HCT116 (cell line): Measurements from ENCODE around the gene ROR2. TPM values are rescaled to one million over a fixed set of nuclear protein-coding genes. Genes with fewer than 3 reads are reported as not detected.
A peak's percentile ranks its signal among the peaks of the same experiment; 100 is the strongest.

Source experiments
- ATAC-seq: fragments of 200-7000 bp; cut with Tn5 transposase; 2 replicates; pipeline ENCODE4 v1.9.1; 2020; ENCODE audit warnings: mild to moderate bottlenecking, moderate library complexity
- BruUV-seq: library from RNA; stranded (reverse); fragments of 400-500 nt; replicated peaks from 2 replicates; lab custom pipeline; 2021; lab: Mats Ljungman, UMichigan
- CTCF ChIA-PET: fragments of 300-600 bp; sonication (Branson Sonifier 250); formaldehyde crosslinking; loops from one replicate; lab custom pipeline; 2021; ENCODE audit warnings: antibody characterized with exemption; lab: Charles Lee
- POLR2A ChIA-PET: fragments of 300-600, 350-600 bp; sonication (Branson Sonifier 250); formaldehyde crosslinking; loops from one replicate; lab custom pipeline; 2021; ENCODE audit warnings: antibody characterized with exemption; lab: Charles Lee
- RAD21 ChIA-PET, 2 experiments: fragments of 300-600 bp; sonication (Branson Sonifier 250); formaldehyde crosslinking; loops; one replicate each; lab custom pipeline; 2023; ENCODE audit warnings: low total read pairs in 2 of 2; ENCODE audit not compliant: uncharacterized antibody in 2 of 2, unreplicated experiment in 2 of 2, low non-redundant PET in 1 of 2; lab: Charles Lee
- DNase-seq: peaks from one replicate; pipeline ENCODE4 v3.0.0-alpha.2; 2010; ENCODE audit warnings: low read depth, low spot score
- H2AFZ ChIP-seq: fragments of 200-600 bp; shearing (Covaris generic), sonication (generic); 2 replicates; pipeline ENCODE4 v1.6.1; 2017; ENCODE audit warnings: low read depth, mixed run types, mixed read lengths, antibody characterized with exemption, low read length; ENCODE audit not compliant: poor library complexity, severe bottlenecking
- H3K27ac ChIP-seq: 2 replicates; pipeline ENCODE4 v1.5.1; 2012; ENCODE audit warnings: low read depth, low read length
- H3K27me3 ChIP-seq: fragments of 200-600 bp; sonication (generic); 2 replicates; pipeline ENCODE4 v1.6.1; 2016; ENCODE audit warnings: mixed run types, low read length, mixed read lengths; ENCODE audit not compliant: insufficient read depth
- H3K36me3 ChIP-seq, 2 experiments: fragments of 200-500 bp in 1 of 2; fragments of 200-600 bp in 1 of 2; sonication (Bioruptor generic) in 1 of 2; sonication (generic) in 1 of 2; 2 replicates each; pipeline versions ENCODE4 v1.5.1 to v1.6.1; 2014 to 2016; ENCODE audit warnings: low read length in 2 of 2, inconsistent platforms in 1 of 2, mixed read lengths in 1 of 2, mixed run types in 1 of 2; ENCODE audit not compliant: insufficient read depth in 2 of 2, control insufficient read depth in 1 of 2
- H3K4me1 ChIP-seq, 2 experiments: fragments of 200-600 bp in 1 of 2; sonication (generic) in 1 of 2; 2 replicates each; pipeline versions ENCODE4 v1.5.1 to v1.6.1; 2012 to 2017; ENCODE audit warnings: low read length in 2 of 2, inconsistent platforms in 1 of 2, mild to moderate bottlenecking in 1 of 2, mixed read lengths in 1 of 2, mixed run types in 1 of 2, moderate library complexity in 1 of 2; ENCODE audit not compliant: insufficient read depth in 2 of 2, control insufficient read depth in 1 of 2
- H3K4me2 ChIP-seq: fragments of 200-600 bp; sonication (generic); 2 replicates; pipeline ENCODE4 v1.6.1; 2017; ENCODE audit warnings: mixed run types, low read length, mixed read lengths
- H3K4me3 ChIP-seq, 2 experiments: fragments of 200-600 bp in 1 of 2; sonication (generic) in 1 of 2; replicated peaks in 1 of 2; 2 replicates each; pipeline ENCODE4 v1.5.1; 2011 to 2016; ENCODE audit warnings: low read length in 2 of 2, control low read depth in 1 of 2, low read depth in 1 of 2, mild to moderate bottlenecking in 1 of 2, mixed read lengths in 1 of 2, mixed run types in 1 of 2
- H3K79me2 ChIP-seq: fragments of 200-600 bp; sonication (generic); 2 replicates; pipeline ENCODE4 v1.6.1; 2017; ENCODE audit warnings: mild to moderate bottlenecking, mixed run types, low read length, moderate library complexity, mixed read lengths; ENCODE audit not compliant: insufficient read depth
- H3K9ac ChIP-seq: fragments of 200-600 bp; sonication (generic); 2 replicates; pipeline ENCODE4 v1.6.1; 2016; ENCODE audit warnings: low read length, mixed read lengths
- H3K9me2 ChIP-seq: fragments of 200-600 bp; sonication (generic), shearing (Covaris generic); 2 replicates; pipeline ENCODE4 v1.6.1; 2017; ENCODE audit warnings: mixed run types, mild to moderate bottlenecking, moderate library complexity; ENCODE audit not compliant: insufficient read depth
- H3K9me3 ChIP-seq, 2 experiments: fragments of 200-500 bp in 1 of 2; fragments of 200-600 bp in 1 of 2; sonication (Bioruptor generic) in 1 of 2; sonication (generic) in 1 of 2; 2 replicates each; pipeline ENCODE4 v1.6.1; 2014 to 2017; ENCODE audit warnings: low read length in 2 of 2, mixed read lengths in 2 of 2, inconsistent platforms in 1 of 2, low read depth in 1 of 2, mild to moderate bottlenecking in 1 of 2, mixed run types in 1 of 2, moderate library complexity in 1 of 2; ENCODE audit not compliant: control insufficient read depth in 1 of 2, insufficient read depth in 1 of 2
- H4K20me1 ChIP-seq: fragments of 200-600 bp; sonication (generic), shearing (Covaris generic); 2 replicates; pipeline ENCODE4 v1.6.1; 2017; ENCODE audit warnings: mixed run types, mild to moderate bottlenecking, moderate library complexity; ENCODE audit not compliant: insufficient read depth
- CTCF ChIP-seq, 3 experiments: fragments of 200-600 bp in 1 of 3; sonication (generic) in 1 of 3; IDR thresholded peaks in 2 of 3; conservative IDR thresholded peaks in 1 of 3; 2 replicates each; pipeline ENCODE4 v1.5.1; 2012 to 2017; ENCODE audit warnings: low read depth in 2 of 3, low read length in 2 of 3, antibody characterized with exemption in 1 of 3, borderline replicate concordance in 1 of 3, control low read depth in 1 of 3, mild to moderate bottlenecking in 1 of 3, mixed read lengths in 1 of 3, mixed run types in 1 of 3, moderate library complexity in 1 of 3; ENCODE audit not compliant: insufficient read depth in 1 of 3
- EZH2phosphoT487 ChIP-seq: fragments of 200-600 bp; IDR thresholded peaks from 2 replicates; pipeline ENCODE4 v1.6.1; 2018; ENCODE audit warnings: antibody characterized with exemption, borderline replicate concordance
- POLR2AphosphoS5 ChIP-seq: IDR thresholded peaks from 2 replicates; pipeline ENCODE4 v1.6.1; 2011; ENCODE audit warnings: mild to moderate bottlenecking, low read depth, low read length, moderate library complexity
- intact Hi-C: fragments of 100-400 bp; cut with micrococcal nuclease; formaldehyde crosslinking; loops from 2 replicates; pipeline ENCODE4 v1.10.0; 2022
- total RNA-seq: library from RNA; stranded (reverse); gene quantifications from one replicate; pipeline ENCODE4 v1.2.1, GENCODE V29; 2021; ENCODE audit not compliant: unreplicated experiment
- TF ChIP-seq, protein P1 (sequence below): IDR thresholded peaks from 2 replicates; pipeline ENCODE4 v1.6.1; 2012

Gene ROR2
- total RNA-seq, 1 experiment from 2014 or later, result 15.7 TPM

- no peak overlapping the region for H3K27ac ChIP-seq
- H4K20me1 ChIP-seq, result no peaks in the 10 kb centered on the region
- H3K9me3 ChIP-seq, result no peaks in the 10 kb centered on the region
- ChIA-PET POLR2A (interaction anchor here (0.8 kb wide), 1 partner anchor 23 kb away, joined by 3 read pairs; no protein-coding TSS in a partner anchor), CTCF (interaction anchor here (1.4 kb wide), 1 partner anchor 799 kb away, joined by 4 read pairs; no protein-coding TSS in a partner anchor), RAD21 (no interaction called here)
- no peaks in the 10 kb centered on the region for H3K79me2 ChIP-seq
- peak overlapping the region; percentile 46 for H2AFZ ChIP-seq
- peak; percentile 32; the same call in 1 of the 2 replicates for TF ChIP-seq POLR2AphosphoS5
- no peak for TF ChIP-seq CTCF (IDR thresholded peaks at IDR 0.05 in 2 of 3, conservative IDR thresholded peaks at IDR 0.05 in 1 of 3; ENCODE audit: borderline replicate concordance in 1 of 3, insufficient read depth in 1 of 3, low read depth in 2 of 3, low read length in 2 of 3)
- TF ChIP-seq EZH2phosphoT487, result no peak
- TF ChIP-seq, protein P1, sequence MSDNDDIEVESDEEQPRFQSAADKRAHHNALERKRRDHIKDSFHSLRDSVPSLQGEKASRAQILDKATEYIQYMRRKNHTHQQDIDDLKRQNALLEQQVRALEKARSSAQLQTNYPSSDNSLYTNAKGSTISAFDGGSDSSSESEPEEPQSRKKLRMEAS, result 0 out of 2 replicates have a peak, but pooled peaks have one; percentile 16
- peak; percentile 98 for ATAC-seq
- peak overlapping the region; percentile 85 for H3K4me2 ChIP-seq
- peaks cover 3 to 5% of the 10 kb centered on the region in 2 experiments; a peak in 1 of 4 replicates for H3K4me1 ChIP-seq
- TSS peak; percentile 42 for BruUV-seq
- H3K27me3 ChIP-seq, result no peaks in the 10 kb centered on the region
- 0 out of 2 replicates have a peak overlapping the region, but pooled peaks have one; percentile 32 for H3K9ac ChIP-seq
- intact Hi-C loops, result no loop called here
- H3K9me2 ChIP-seq, result no peaks in the 10 kb centered on the region
- peak; percentile 34 for DNase-seq
- H3K36me3 ChIP-seq, result no peaks in the 10 kb centered on the region
- H3K4me3 ChIP-seq, result peak overlapping the region; percentile 39 to 59
Observed at GRCh38 chr9:91714020-91714806, 235.8 kb downstream of the ROR2 start.
